ENCODE measurements around the gene UBL5.

UBL5 gene

DNA sequence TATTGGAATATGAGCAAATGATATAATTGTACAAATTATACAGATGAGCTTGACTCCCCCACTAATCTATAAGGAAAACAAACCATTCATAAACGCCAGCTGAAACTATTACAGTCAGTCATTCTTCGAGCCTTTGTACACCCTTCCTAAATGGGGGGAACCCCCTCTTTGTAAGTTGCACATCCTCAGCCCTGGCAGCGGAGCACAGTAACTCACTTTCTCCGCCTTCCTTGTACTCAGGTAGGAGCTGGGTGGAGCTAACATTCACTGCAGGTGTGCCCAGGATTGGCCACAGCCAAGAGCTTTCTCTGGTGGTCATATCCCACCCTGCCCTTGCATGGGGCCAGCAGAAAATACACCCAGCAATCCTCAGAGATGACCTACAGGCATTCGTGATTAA, 36.0 kb downstream of the UBL5 start:
- no peak for DNase-seq
- Histone ChIP-seq H3K9me3 (ENCODE audit: control insufficient read depth, low read length) (no peaks in the 10 kb centered on the region), H3K4me3 (ENCODE audit: insufficient read depth, low read depth, low read length, poor library complexity, severe bottlenecking) (no peak overlapping the region), H3K27ac (ENCODE audit: insufficient read depth, low read length, poor library complexity, severe bottlenecking) (no peak overlapping the region), H3K36me3 (ENCODE audit: control insufficient read depth, insufficient read depth, low read length) (no peaks in the 10 kb centered on the region), H3K4me1 (ENCODE audit: control insufficient read depth, insufficient read depth, low read length, poor library complexity, severe bottlenecking) (peaks cover 48% of the 10 kb centered on the region), H3K27me3 (replicated peaks; ENCODE audit: control insufficient read depth, insufficient read depth, low read length, poor library complexity, severe bottlenecking) (no peaks in the 10 kb centered on the region)

GRCh38 chr19:9865732-9866501, 38.2 kb downstream of the UBL5 start:
- no peaks in the 10 kb centered on the region for H3K27me3 ChIP-seq (replicated peaks; ENCODE audit: control insufficient read depth, insufficient read depth, low read length, poor library complexity, severe bottlenecking)
- no peaks in the 10 kb centered on the region for H3K36me3 ChIP-seq (ENCODE audit: control insufficient read depth, insufficient read depth, low read length)
- H3K9me3 ChIP-seq (ENCODE audit: control insufficient read depth, low read length): no peaks in the 10 kb centered on the region
- H3K4me3 ChIP-seq (ENCODE audit: insufficient read depth, low read depth, low read length, poor library complexity, severe bottlenecking): no peak overlapping the region
- peaks cover 44% of the 10 kb centered on the region for H3K4me1 ChIP-seq (ENCODE audit: control insufficient read depth, insufficient read depth, low read length, poor library complexity, severe bottlenecking)
- DNase-seq: peak in 2 of 3 donors; percentile 21 to 31
- H3K27ac ChIP-seq (ENCODE audit: insufficient read depth, low read length, poor library complexity, severe bottlenecking): no peak overlapping the region

GRCh38 chr19:9868983-9869617, 41.4 kb downstream of the UBL5 start:
- H3K27ac ChIP-seq (ENCODE audit: insufficient read depth, low read length, poor library complexity, severe bottlenecking): no peak overlapping the region
- no peak overlapping the region for H3K4me3 ChIP-seq (ENCODE audit: insufficient read depth, low read depth, low read length, poor library complexity, severe bottlenecking)
- H3K9me3 ChIP-seq (ENCODE audit: control insufficient read depth, low read length): no peaks in the 10 kb centered on the region
- H3K27me3 ChIP-seq (replicated peaks; ENCODE audit: control insufficient read depth, insufficient read depth, low read length, poor library complexity, severe bottlenecking): no peaks in the 10 kb centered on the region
- no peaks in the 10 kb centered on the region for H3K36me3 ChIP-seq (ENCODE audit: control insufficient read depth, insufficient read depth, low read length)
- no peak for DNase-seq
- H3K4me1 ChIP-seq (ENCODE audit: control insufficient read depth, insufficient read depth, low read length, poor library complexity, severe bottlenecking): peaks cover 13% of the 10 kb centered on the region

DNA sequence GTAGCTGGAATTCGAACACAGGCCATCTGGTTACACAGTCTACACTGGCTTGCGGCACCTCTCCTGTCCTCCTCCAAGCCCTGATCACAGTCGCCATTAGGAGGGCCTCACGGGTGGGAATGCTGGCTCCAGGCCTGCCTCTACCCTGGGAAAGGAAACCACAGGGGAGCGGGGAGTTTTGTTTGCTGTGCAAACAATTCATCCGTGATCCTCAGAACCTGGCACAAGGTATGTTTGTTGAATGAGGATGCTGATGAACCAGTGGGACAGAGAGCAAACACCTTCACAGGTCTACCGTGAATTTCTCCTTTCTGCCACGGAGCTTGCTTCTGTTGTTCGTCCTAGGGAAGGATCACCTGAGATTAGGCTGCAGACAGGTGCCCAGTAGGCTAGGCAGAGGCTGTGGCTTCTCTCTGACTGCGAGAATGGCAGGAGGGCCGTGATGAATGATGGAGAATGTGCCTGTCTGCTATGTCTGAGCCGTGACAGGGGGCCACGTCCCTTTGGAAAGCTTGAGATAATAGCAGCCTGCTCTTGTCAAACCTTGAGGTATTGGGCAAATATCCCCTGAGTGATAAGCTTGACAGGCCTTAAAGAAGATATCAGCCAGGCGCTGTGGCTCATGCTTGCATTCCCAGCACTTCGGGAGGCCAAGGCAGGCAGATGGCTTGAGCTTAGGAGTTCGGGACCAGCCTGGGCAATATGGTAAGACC, 44.1 kb downstream of the UBL5 start:
- H3K9me3 ChIP-seq (ENCODE audit: control insufficient read depth, low read length): no peaks in the 10 kb centered on the region
- no peak overlapping the region for H3K4me3 ChIP-seq (ENCODE audit: insufficient read depth, low read depth, low read length, poor library complexity, severe bottlenecking)
- peaks cover under 1% of the 10 kb centered on the region for H3K4me1 ChIP-seq (ENCODE audit: control insufficient read depth, insufficient read depth, low read length, poor library complexity, severe bottlenecking)
- H3K36me3 ChIP-seq (ENCODE audit: control insufficient read depth, insufficient read depth, low read length): no peaks in the 10 kb centered on the region
- no peak overlapping the region for H3K27ac ChIP-seq (ENCODE audit: insufficient read depth, low read length, poor library complexity, severe bottlenecking)
- DNase-seq: no peak
- no peaks in the 10 kb centered on the region for H3K27me3 ChIP-seq (replicated peaks; ENCODE audit: control insufficient read depth, insufficient read depth, low read length, poor library complexity, severe bottlenecking)

GRCh38 chr19:9872618-9873242, 45.0 kb downstream of the UBL5 start:
- Histone ChIP-seq H3K27ac (ENCODE audit: insufficient read depth, low read length, poor library complexity, severe bottlenecking) (no peak overlapping the region), H3K36me3 (ENCODE audit: control insufficient read depth, insufficient read depth, low read length) (no peaks in the 10 kb centered on the region), H3K4me3 (ENCODE audit: insufficient read depth, low read depth, low read length, poor library complexity, severe bottlenecking) (no peak overlapping the region), H3K27me3 (replicated peaks; ENCODE audit: control insufficient read depth, insufficient read depth, low read length, poor library complexity, severe bottlenecking) (no peaks in the 10 kb centered on the region), H3K9me3 (ENCODE audit: control insufficient read depth, low read length) (no peaks in the 10 kb centered on the region), H3K4me1 (ENCODE audit: control insufficient read depth, insufficient read depth, low read length, poor library complexity, severe bottlenecking) (no peaks in the 10 kb centered on the region)
- DNase-seq: no peak

- Histone ChIP-seq H3K36me3 (ENCODE audit: control insufficient read depth, insufficient read depth, low read length) (no peaks in the 10 kb centered on the region), H3K4me3 (ENCODE audit: insufficient read depth, low read depth, low read length, poor library complexity, severe bottlenecking) (no peak overlapping the region), H3K27ac (ENCODE audit: insufficient read depth, low read length, poor library complexity, severe bottlenecking) (no peak overlapping the region), H3K4me1 (ENCODE audit: control insufficient read depth, insufficient read depth, low read length, poor library complexity, severe bottlenecking) (no peaks in the 10 kb centered on the region), H3K27me3 (replicated peaks; ENCODE audit: control insufficient read depth, insufficient read depth, low read length, poor library complexity, severe bottlenecking) (no peaks in the 10 kb centered on the region), H3K9me3 (ENCODE audit: control insufficient read depth, low read length) (no peaks in the 10 kb centered on the region)
- no peak for DNase-seq
Observed at GRCh38 chr19:9875031-9875627, 47.4 kb downstream of the UBL5 start.

DNA sequence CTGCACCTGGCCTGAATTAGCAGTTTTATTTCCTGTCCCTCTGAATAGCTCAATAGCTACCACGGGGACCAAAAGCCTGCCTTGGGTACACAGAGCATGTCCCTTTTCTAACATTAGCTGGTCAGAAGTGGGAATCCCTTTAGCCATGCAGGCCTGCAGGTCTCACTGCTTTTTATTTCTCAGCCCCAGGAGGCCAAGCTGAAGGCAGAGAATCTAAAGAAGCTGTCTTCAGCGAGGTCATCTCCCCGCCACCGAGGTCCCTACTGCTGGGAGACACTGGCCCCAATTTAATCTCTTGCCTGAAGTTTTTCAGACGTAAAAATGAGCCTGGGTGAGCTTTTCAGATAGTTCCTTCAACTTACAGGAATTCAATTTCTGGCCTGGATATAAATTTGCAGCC, 48.1 kb downstream of the UBL5 start:
- Histone ChIP-seq H3K36me3 (ENCODE audit: control insufficient read depth, insufficient read depth, low read length) (no peaks in the 10 kb centered on the region), H3K9me3 (ENCODE audit: control insufficient read depth, low read length) (no peaks in the 10 kb centered on the region), H3K27me3 (replicated peaks; ENCODE audit: control insufficient read depth, insufficient read depth, low read length, poor library complexity, severe bottlenecking) (no peaks in the 10 kb centered on the region), H3K27ac (ENCODE audit: insufficient read depth, low read length, poor library complexity, severe bottlenecking) (no peak overlapping the region), H3K4me1 (ENCODE audit: control insufficient read depth, insufficient read depth, low read length, poor library complexity, severe bottlenecking) (no peaks in the 10 kb centered on the region), H3K4me3 (ENCODE audit: insufficient read depth, low read depth, low read length, poor library complexity, severe bottlenecking) (no peak overlapping the region)
- DNase-seq: no peak

GRCh38 chr19:9877780-9878510, 50.2 kb downstream of the UBL5 start:
- H3K4me3 ChIP-seq (ENCODE audit: insufficient read depth, low read depth, low read length, poor library complexity, severe bottlenecking): no peak overlapping the region
- H3K27ac ChIP-seq (ENCODE audit: insufficient read depth, low read length, poor library complexity, severe bottlenecking): no peak overlapping the region
- no peak for DNase-seq
- no peaks in the 10 kb centered on the region for H3K36me3 ChIP-seq (ENCODE audit: control insufficient read depth, insufficient read depth, low read length)
- no peaks in the 10 kb centered on the region for H3K4me1 ChIP-seq (ENCODE audit: control insufficient read depth, insufficient read depth, low read length, poor library complexity, severe bottlenecking)
- no peaks in the 10 kb centered on the region for H3K9me3 ChIP-seq (ENCODE audit: control insufficient read depth, low read length)
- no peaks in the 10 kb centered on the region for H3K27me3 ChIP-seq (replicated peaks; ENCODE audit: control insufficient read depth, insufficient read depth, low read length, poor library complexity, severe bottlenecking)

GRCh38 chr19:9878511-9879196, 50.9 kb downstream of the UBL5 start:
- Histone ChIP-seq H3K4me1 (ENCODE audit: control insufficient read depth, insufficient read depth, low read length, poor library complexity, severe bottlenecking) (no peaks in the 10 kb centered on the region), H3K27ac (ENCODE audit: insufficient read depth, low read length, poor library complexity, severe bottlenecking) (no peak overlapping the region), H3K36me3 (ENCODE audit: control insufficient read depth, insufficient read depth, low read length) (no peaks in the 10 kb centered on the region), H3K4me3 (ENCODE audit: insufficient read depth, low read depth, low read length, poor library complexity, severe bottlenecking) (no peak overlapping the region), H3K27me3 (replicated peaks; ENCODE audit: control insufficient read depth, insufficient read depth, low read length, poor library complexity, severe bottlenecking) (no peaks in the 10 kb centered on the region), H3K9me3 (ENCODE audit: control insufficient read depth, low read length) (no peaks in the 10 kb centered on the region)
- no peak for DNase-seq
